K562 (cell line): Measurements from ENCODE around the gene CAPRIN1. TPM values are rescaled to one million over a fixed set of nuclear protein-coding genes. Genes with fewer than 3 reads are reported as not detected.
A peak's percentile ranks its signal among the peaks of the same experiment; 100 is the strongest.

Experiments used
- ETV6 ChIP-seq, 3 experiments: fragments of 150-350 bp in 1 of 3; sonication (generic) in 1 of 3; formaldehyde crosslinking in 1 of 3; IDR thresholded peaks; 2 replicates each; pipeline versions ENCODE4 v1.6.1 to v1.8.0; 2014 to 2022; ENCODE audit warnings: borderline replicate concordance in 2 of 3, low read depth in 2 of 3, antibody characterized with exemption in 1 of 3, low read length in 1 of 3, mild to moderate bottlenecking in 1 of 3, missing genetic modification reagents in 1 of 3
- FOXK1 ChIP-seq: sonication (generic); formaldehyde crosslinking; IDR thresholded peaks from 2 replicates; pipeline ENCODE4 v1.8.0; 2022; ENCODE audit warnings: missing genetic modification reagents, mild to moderate bottlenecking, borderline replicate concordance
- GABPA ChIP-seq: fragments of 200-800 bp; sonication (Bioruptor generic); conservative IDR thresholded peaks from 2 replicates; pipeline ENCODE4 v1.6.1; 2016; ENCODE audit warnings: low read depth, missing genetic modification characterization, missing compliant biosample characterization
- HBP1 ChIP-seq: fragments of 450-650 bp; formaldehyde crosslinking; IDR thresholded peaks from 2 replicates; pipeline ENCODE4 v1.4.0; 2022; ENCODE audit warnings: missing genetic modification characterization
- HCFC1 ChIP-seq: IDR thresholded peaks from 2 replicates; pipeline ENCODE4 v1.6.1; 2012; ENCODE audit warnings: low read depth, low read length, improper control_type of control experiment
- HNRNPL ChIP-seq: fragments of 200-400 bp; formaldehyde crosslinking; IDR thresholded peaks from 2 replicates; pipeline ENCODE4 v1.6.1; 2017; ENCODE audit warnings: low read depth, mild to moderate bottlenecking, low read length
- MAX ChIP-seq: sonication (generic); formaldehyde crosslinking; IDR thresholded peaks from 2 replicates; pipeline ENCODE4 v1.9.0; 2022; ENCODE audit warnings: mild to moderate bottlenecking, missing genetic modification reagents
- MCM5 ChIP-seq: fragments of 450-650 bp; IDR thresholded peaks from 2 replicates; pipeline ENCODE4 v1.6.1; 2016; ENCODE audit warnings: low read depth
- MYC ChIP-seq, 2 experiments: fragments of 250-450 bp in 1 of 2; sonication (Bioruptor Pico) in 1 of 2; IDR thresholded peaks; 2 replicates each; pipeline versions ENCODE4 v1.5.1 to v1.6.1; 2012 to 2021; ENCODE audit warnings: low read depth in 2 of 2, borderline replicate concordance in 1 of 2, improper control_type of control experiment in 1 of 2, low read length in 1 of 2, mild to moderate bottlenecking in 1 of 2, moderate library complexity in 1 of 2
- PKNOX1 ChIP-seq: fragments of 450-650 bp; IDR thresholded peaks from 2 replicates; pipeline ENCODE4 v1.6.1; 2016
- POLR3G ChIP-seq: IDR thresholded peaks from 2 replicates; pipeline ENCODE4 v1.6.1; 2011; ENCODE audit not compliant: insufficient read length, insufficient replicate concordance; ENCODE audit errors: extremely low read depth
- RFX5 ChIP-seq: IDR thresholded peaks from 2 replicates; pipeline ENCODE4 v1.6.1; 2011; ENCODE audit warnings: low read depth, mild to moderate bottlenecking, improper control_type of control experiment, low read length
- SFPQ ChIP-seq: fragments of 200-400 bp; formaldehyde crosslinking; IDR thresholded peaks from 2 replicates; pipeline ENCODE4 v1.6.1; 2017; ENCODE audit warnings: mild to moderate bottlenecking, low read depth, low read length, moderate library complexity
- TARDBP ChIP-seq: fragments of 450-650 bp; IDR thresholded peaks from 2 replicates; pipeline ENCODE4 v1.6.1; 2016
- WHSC1 ChIP-seq: IDR thresholded peaks from one replicate; pipeline ENCODE4 v1.6.1; 2012; ENCODE audit warnings: low read length, control low read depth, inconsistent platforms
- ZKSCAN3 ChIP-seq: fragments of 250-450 bp; sonication (Bioruptor Pico); IDR thresholded peaks from 2 replicates; pipeline ENCODE4 v1.4.0; 2020
- ZNF280B ChIP-seq: fragments of 250-450 bp; sonication (Bioruptor Pico); IDR thresholded peaks from 2 replicates; pipeline ENCODE4 v1.5.1; 2021; ENCODE audit warnings: mild to moderate bottlenecking
- ZNF431 ChIP-seq: sonication (generic); formaldehyde crosslinking; IDR thresholded peaks from 2 replicates; pipeline ENCODE4 v1.8.0; 2022; ENCODE audit warnings: mild to moderate bottlenecking, missing genetic modification reagents
- ZNF511 ChIP-seq: sonication (generic); formaldehyde crosslinking; IDR thresholded peaks from 2 replicates; pipeline ENCODE4 v1.8.0; 2022; ENCODE audit warnings: mild to moderate bottlenecking, missing genetic modification reagents
- polyA plus RNA-seq, 8 experiments: library from polyadenylated mRNA; depleted of rRNA in 4 of 8; stranded (reverse) in 5 of 8; unstranded in 3 of 8; fragments of >200 nt; fragmentation: Nextera tagmentation in 2 of 8; fragmentation: Illumina TruSeq in 1 of 8; extraction: Ambion mirVana in 2 of 8; extraction: Trizol in 1 of 8; gene quantifications; 2 replicates each; pipeline versions ENCODE4 v1.2.1 to v1.2.3, GENCODE V29; 2011 to 2014; ENCODE audit warnings: inconsistent platforms in 1 of 8, missing spikeins in 1 of 8
- total RNA-seq, 7 experiments: library from RNA; depleted of rRNA in 6 of 7; stranded (reverse); fragments of >200 nt in 6 of 7; fragmentation: Illumina TruSeq in 2 of 7; extraction: Trizol in 2 of 7; gene quantifications; 2 replicates each; pipeline versions ENCODE4 v1.2.1 to v1.2.3, GENCODE V29; 2011 to 2021; ENCODE audit warnings: low replicate concordance in 1 of 7

CAPRIN1 gene
- total and polyA plus RNA-seq, 9 of the 15 experiments (the other 6 are each of a cell fraction or from before 2014, with no cell fraction given) = 49.6 to 271 (median 244) TPM

GRCh38 chr11:34044664-34045485, 6.7 kb upstream of the CAPRIN1 start (continued):
- TF ChIP-seq GABPA (tag) (peak; percentile 25; the same call in 1 of the 2 replicates), HNRNPL (no peak), WHSC1 (no peak), ZKSCAN3 (no peak), MCM5 (no peak), MYC (IDR thresholded peaks at IDR 0.05; ENCODE audit: low read depth, low read length) (no peak), MYC (CRISPR knock-in tag; IDR thresholded peaks at IDR 0.05; ENCODE audit: borderline replicate concordance, low read depth) (no peak), ETV6 (IDR thresholded peaks at IDR 0.05; ENCODE audit: borderline replicate concordance in 1 of 2, low read depth in 2 of 2, low read length in 1 of 2) (no peak), ETV6 (CRISPR knock-in tag; IDR thresholded peaks at IDR 0.05; ENCODE audit: borderline replicate concordance) (no peak), ZNF511 (CRISPR knock-in tag) (no peak), MAX (CRISPR knock-in tag) (no peak), ZNF431 (CRISPR knock-in tag) (no peak), HBP1 (no peak), SFPQ (no peak), TARDBP (no peak), PKNOX1 (no peak; the same call in 1 of the 2 replicates), ZNF280B (CRISPR knock-in tag) (no peak), FOXK1 (CRISPR knock-in tag) (no peak), RFX5 (no peak), POLR3G (no peak), HCFC1 (no peak)
